Midbrain (tissue), 1 donor: ENCODE data around the gene ZSWIM5.
"Not testable (repeated sequence)": the region's sequence is repeated elsewhere in the genome, so short reads cannot be mapped to it uniquely, and the experiment has no call there.

Source experiments
- DNase-seq: peaks from one replicate; lab custom pipeline; 2025; lab: John Stamatoyannopoulos, UW

ZSWIM5 gene

GRCh38 chr1:45200906-45201500 is 5.4 kb downstream of the ZSWIM5 start:
- no peak for DNase-seq

GRCh38 chr1:45200435-45200834 is 6.0 kb downstream of the ZSWIM5 start:
- DNase-seq, result no peak

- DNase-seq, result no peak
Observed at GRCh38 chr1:45198185-45198584, 8.2 kb downstream of the ZSWIM5 start.

GRCh38 chr1:45196863-45197262 is 9.5 kb downstream of the ZSWIM5 start:
- no peak for DNase-seq

- no peak for DNase-seq
Observed at GRCh38 chr1:45191418-45191783, 15.0 kb downstream of the ZSWIM5 start.

- no peak for DNase-seq
Observed at GRCh38 chr1:45187725-45188124, 18.7 kb downstream of the ZSWIM5 start.

- not testable (repeated sequence) for DNase-seq
Observed at GRCh38 chr1:45179918-45180519, 26.4 kb downstream of the ZSWIM5 start.

GRCh38 chr1:45177452-45177851 is 29.0 kb downstream of the ZSWIM5 start:
- no peak for DNase-seq

- no peak for DNase-seq
Observed at GRCh38 chr1:45172764-45173163, 33.6 kb downstream of the ZSWIM5 start.

GRCh38 chr1:45172005-45172404 is 34.4 kb downstream of the ZSWIM5 start:
- DNase-seq, result no peak

- no peak for DNase-seq
Observed at GRCh38 chr1:45171575-45171974, 34.8 kb downstream of the ZSWIM5 start.

- no peak for DNase-seq
Observed at GRCh38 chr1:45170151-45170742, 36.2 kb downstream of the ZSWIM5 start.

GRCh38 chr1:45167947-45168346 is 38.5 kb downstream of the ZSWIM5 start:
- not testable (repeated sequence) for DNase-seq

- not testable (repeated sequence) for DNase-seq
Observed at GRCh38 chr1:45164307-45164706, 42.1 kb downstream of the ZSWIM5 start.

GRCh38 chr1:45163111-45163510 is 43.3 kb downstream of the ZSWIM5 start:
- DNase-seq, result not testable (repeated sequence)

- DNase-seq, result not testable (repeated sequence)
Observed at GRCh38 chr1:45162041-45163035, 44.1 kb downstream of the ZSWIM5 start.

GRCh38 chr1:45155957-45156356 is 50.4 kb downstream of the ZSWIM5 start:
- no peak for DNase-seq

GRCh38 chr1:45155423-45155822 is 51.0 kb downstream of the ZSWIM5 start:
- DNase-seq, result no peak

GRCh38 chr1:45152126-45152525 is 54.3 kb downstream of the ZSWIM5 start:
- no peak for DNase-seq

- no peak for DNase-seq
Observed at GRCh38 chr1:45148209-45148825, 58.1 kb downstream of the ZSWIM5 start.

- DNase-seq, result no peak
Observed at GRCh38 chr1:45146833-45147232, 59.6 kb downstream of the ZSWIM5 start.
